GM18517 (cell line): Measurements from ENCODE around the gene ODAD2.
"Not testable (repeated sequence)": the region's sequence is repeated elsewhere in the genome, so short reads cannot be mapped to it uniquely, and the experiment has no call there.

Experiments
- ATAC-seq: cut with Tn5 transposase; IDR thresholded peaks from one replicate; pipeline ENCODE4 v1.9.1; 2021; ENCODE audit warnings: mild to moderate bottlenecking, moderate library complexity; ENCODE audit not compliant: unreplicated experiment

Gene ODAD2

GRCh38 chr10:27998954-27999275, at the start of gene ODAD2:
Gene ODAD2 (minus strand): TSS chr10:27999079. CDS start chr10:27995142, 3,937 bp downstream.
- ATAC-seq, result no peak

- ATAC-seq, result no peak
These were observed 48.2 kb upstream of the ODAD2 start for GRCh38 chr10:28047061-28047460.

- ATAC-seq, result no peak
These were observed 47.7 kb upstream of the ODAD2 start for GRCh38 chr10:28046579-28046978.

GRCh38 chr10:28043941-28044340, 45.1 kb upstream of the ODAD2 start:
- ATAC-seq, result no peak

GRCh38 chr10:28036587-28036986, 37.7 kb upstream of the ODAD2 start:
- ATAC-seq, result no peak

GRCh38 chr10:28020993-28021982, 22.4 kb upstream of the ODAD2 start:
- no peak for ATAC-seq

GRCh38 chr10:28020080-28020860, 21.4 kb upstream of the ODAD2 start:
- ATAC-seq, result no peak

GRCh38 chr10:28014651-28015050, 15.8 kb upstream of the ODAD2 start:
- ATAC-seq, result no peak

GRCh38 chr10:28012990-28013515, 14.2 kb upstream of the ODAD2 start:
- ATAC-seq, result no peak

GRCh38 chr10:28010821-28011220, 11.9 kb upstream of the ODAD2 start:
- ATAC-seq, result no peak

GRCh38 chr10:28008054-28008453, 9.2 kb upstream of the ODAD2 start:
- ATAC-seq, result no peak

GRCh38 chr10:28001353-28001752, 2.5 kb upstream of the ODAD2 start:
- ATAC-seq, result no peak

- no peak for ATAC-seq
These were observed 513 bp downstream of the ODAD2 start for GRCh38 chr10:27998178-27998953.

- ATAC-seq, result no peak
These were observed 1.1 kb downstream of the ODAD2 start for GRCh38 chr10:27997865-27998177.

GRCh38 chr10:27995311-27995710, 3.6 kb downstream of the ODAD2 start:
- ATAC-seq, result no peak

GRCh38 chr10:27989357-27989756, 9.5 kb downstream of the ODAD2 start:
- not testable (repeated sequence) for ATAC-seq

- no peak for ATAC-seq
These were observed 12.1 kb downstream of the ODAD2 start for GRCh38 chr10:27986821-27987220.

GRCh38 chr10:27982875-27983543, 15.9 kb downstream of the ODAD2 start:
- no peak for ATAC-seq

- no peak for ATAC-seq
These were observed 17.1 kb downstream of the ODAD2 start for GRCh38 chr10:27981744-27982143.

- ATAC-seq, result not testable (repeated sequence)
These were observed 28.1 kb downstream of the ODAD2 start for GRCh38 chr10:27970795-27971194.
